GM21737 (cell line): Measurements from ENCODE around the gene TRAPPC3L.

Experiments
- ATAC-seq: cut with Tn5 transposase; IDR thresholded peaks from one replicate; pipeline ENCODE4 v1.9.1; 2021; ENCODE audit warnings: mild to moderate bottlenecking, moderate library complexity; ENCODE audit not compliant: unreplicated experiment

The TRAPPC3L gene

DNA sequence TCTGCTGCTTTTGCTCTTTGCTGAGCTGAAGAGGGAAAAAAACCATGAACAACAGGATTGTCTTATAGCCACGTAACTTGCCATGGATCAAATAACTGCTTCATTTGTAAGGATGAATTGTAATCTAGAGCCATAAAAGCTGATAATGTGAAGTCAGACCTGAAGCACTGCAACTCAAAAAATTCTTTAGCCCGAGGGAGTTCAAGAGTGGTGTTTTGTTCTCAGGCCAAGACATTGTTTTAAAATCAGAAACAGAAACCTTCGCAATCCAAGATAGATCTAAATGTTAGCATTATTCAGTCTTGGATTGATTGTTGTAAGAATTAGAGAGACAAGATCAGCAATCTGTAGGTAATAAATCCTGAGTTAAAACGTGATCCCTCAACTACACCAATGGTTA, at the start of gene TRAPPC3L:
Gene TRAPPC3L, minus strand, starts transcription at position 34 of the 400 bp plus-strand sequence. CDS start 170 bp downstream, outside the sequence.
- ATAC-seq = no peak

DNA sequence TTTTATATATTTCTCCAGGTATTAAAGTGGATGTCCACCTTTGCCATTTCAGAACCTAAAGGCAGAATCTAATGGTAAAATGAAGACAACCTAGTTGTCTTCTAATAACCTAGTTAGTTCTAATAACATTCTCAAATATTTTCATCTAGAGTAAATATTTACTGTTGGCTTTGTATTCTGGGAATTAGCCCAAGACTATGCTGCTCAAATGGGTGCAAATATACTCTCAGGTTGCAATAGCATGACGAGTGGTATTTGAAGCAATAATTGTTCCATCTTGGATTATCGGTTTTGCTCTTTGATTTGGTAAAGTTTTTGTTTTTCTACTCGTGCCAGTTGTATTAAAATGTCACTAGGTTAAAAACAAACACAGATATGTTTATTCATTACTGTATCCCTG, 49.8 kb upstream of the TRAPPC3L start:
- ATAC-seq = no peak

DNA sequence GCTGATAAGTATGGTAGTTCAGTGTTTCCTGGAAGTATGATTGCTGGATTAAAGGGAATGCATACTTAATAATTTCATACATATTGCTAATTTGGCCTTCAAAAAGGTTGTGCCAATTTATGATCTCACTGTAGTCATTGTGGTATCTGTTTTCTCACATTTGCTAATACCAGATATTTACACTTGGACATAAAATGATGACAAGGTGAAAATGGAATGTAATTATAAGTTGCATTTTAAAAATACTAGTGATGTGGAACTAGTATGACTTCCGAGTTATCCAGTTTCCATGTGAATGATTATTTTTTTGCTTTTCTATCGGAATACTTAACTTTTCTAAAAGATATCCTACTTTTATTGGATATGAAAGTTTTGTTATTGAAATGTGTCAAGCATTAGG, 41.3 kb upstream of the TRAPPC3L start:
- ATAC-seq = no peak

DNA sequence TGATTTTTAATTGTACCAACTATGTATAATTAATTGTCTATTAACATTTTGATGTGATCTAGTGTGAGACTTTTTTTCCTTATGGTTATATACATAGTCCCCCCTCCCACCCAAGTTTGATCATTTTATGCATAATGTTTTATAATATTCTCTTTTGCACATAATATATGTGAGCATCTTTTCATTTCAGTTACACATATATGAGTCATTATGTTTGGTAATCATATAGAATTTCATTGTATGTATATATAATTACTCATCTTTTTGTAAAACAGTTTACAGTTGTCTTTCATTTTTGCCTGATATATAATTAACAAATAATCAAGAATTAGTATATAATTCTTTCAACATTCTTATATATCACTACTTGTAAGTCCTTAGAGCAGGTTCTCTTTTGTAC, 40.8 kb upstream of the TRAPPC3L start:
- no peak for ATAC-seq

DNA sequence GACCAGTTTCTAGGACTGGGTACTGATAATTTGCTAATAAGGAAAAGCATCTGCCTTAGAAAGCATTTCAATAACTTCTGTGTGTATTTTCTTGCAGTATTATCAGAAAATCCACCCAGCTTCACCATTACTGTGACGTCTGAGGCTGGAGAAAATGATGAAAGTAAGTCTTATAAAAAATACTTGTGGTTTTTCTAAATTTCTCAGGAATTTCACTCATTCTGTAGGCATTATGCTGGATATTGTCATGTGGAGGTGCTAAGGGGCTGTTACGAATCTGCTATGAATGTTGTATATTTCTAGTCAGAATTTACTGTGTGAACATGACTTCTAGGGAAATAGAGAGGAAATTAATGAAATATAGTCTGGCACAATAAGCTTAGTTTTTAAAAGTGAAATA, 34.7 kb upstream of the TRAPPC3L start:
- ATAC-seq = no peak

DNA sequence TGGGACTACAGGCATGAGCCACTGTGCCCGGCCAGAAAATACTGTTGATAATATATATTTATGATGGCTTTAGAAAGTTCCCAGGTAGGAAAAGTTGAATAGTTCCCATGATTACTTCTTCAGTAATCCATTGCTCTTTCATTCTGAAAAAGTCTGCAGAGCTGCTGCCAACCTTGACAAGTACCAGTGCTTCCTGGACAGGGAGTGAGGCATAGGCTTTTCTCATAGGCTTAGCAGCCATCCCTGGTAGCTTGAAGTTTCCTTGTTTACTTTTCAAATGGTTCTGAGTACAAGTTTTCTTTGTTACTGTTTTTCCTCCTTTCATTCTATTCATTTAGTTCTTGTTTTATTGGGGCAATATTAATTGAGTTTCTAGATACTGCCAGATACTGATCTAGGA, 33.7 kb upstream of the TRAPPC3L start:
- no peak for ATAC-seq

DNA sequence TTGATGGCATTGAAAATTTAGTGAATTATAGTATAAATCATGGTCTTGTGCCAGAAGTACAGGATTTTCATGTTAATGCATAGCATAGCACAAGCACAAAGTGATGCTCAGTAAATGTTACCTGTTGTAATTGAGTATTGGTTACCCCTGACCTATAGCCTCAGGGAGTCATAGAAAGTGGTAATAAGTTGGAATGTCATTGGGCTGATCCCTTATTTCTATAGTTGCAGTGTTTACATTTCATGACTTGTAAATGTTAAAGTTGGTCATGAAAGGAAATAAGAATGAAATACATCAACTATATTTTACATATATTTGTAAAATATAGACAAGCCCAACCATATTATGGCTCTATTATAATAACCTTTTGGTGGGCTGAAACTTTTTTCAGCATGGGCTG, 32.9 kb upstream of the TRAPPC3L start:
- no peak for ATAC-seq

DNA sequence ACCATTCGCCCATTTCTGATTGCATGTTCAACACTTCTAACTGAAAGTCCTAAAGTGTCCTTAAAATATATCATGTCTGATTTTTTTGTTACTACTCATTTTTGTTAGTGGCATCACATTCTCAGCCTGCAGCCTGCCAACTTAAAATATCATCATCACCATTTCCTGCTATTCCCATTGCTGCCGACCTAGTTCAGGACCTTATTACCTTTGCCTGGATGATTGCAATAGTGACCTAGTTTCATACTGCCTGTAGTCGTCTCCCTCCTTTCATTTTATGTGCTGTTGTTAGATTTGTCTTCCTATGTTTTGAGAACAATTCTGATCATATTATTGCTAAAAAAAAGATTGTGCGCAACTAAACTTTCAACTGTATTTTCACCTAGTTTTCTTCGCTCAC, 32.0 kb upstream of the TRAPPC3L start:
- ATAC-seq = no peak

DNA sequence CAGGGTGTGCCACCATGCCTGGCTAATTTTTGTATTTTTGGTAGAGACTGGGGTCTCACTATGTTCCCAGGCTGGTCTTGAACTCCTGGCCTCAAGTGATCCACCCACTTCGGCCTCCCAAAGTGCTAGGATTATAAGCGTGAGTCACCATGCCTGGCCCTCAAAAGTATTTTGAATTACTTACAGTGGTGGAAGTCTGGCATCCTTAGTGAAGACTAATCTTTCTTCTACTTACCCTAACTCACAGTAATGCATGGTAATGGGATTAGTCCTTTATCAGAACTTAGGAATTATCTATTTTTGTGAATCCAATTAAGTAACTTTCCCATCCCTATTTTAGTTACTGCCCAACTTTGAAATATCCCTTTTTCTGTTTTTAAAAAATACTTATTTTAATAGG, 29.7 kb upstream of the TRAPPC3L start:
- ATAC-seq = no peak

DNA sequence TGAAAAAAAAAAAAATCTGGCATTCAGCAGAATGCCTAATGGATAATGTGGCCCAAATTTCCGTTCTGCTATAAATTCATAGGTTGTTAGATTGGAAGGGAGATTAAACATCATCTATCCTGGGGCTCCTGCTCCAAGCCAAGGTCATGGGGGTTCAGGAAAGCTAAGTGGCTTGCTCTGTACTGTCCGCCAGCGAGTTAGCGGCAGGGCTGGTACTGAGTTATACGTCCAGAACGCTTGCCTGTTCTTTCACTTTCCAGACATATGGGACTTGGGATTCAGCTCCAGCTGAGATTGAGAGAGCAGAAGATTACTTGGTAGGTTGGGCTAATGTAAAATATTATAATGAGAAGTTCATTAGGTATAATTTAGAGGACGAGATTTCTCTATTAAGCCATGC, 26.7 kb upstream of the TRAPPC3L start:
- no peak for ATAC-seq

DNA sequence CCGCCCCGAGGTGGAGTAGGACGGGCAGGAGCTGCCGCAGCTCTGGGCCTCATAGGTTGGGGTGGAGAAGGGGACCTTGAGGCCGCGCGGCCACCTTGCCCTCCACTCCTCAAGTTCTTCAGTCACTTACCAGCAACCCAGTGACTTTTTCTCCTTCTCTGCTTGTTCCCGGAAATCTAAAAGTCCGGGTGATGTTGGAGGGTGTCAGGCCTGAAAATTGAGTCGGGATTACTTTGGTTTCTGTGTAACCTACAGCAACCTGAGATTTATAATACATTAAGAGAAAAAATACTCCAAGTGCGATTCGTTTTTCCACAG, 26.2 kb upstream of the TRAPPC3L start:
- ATAC-seq = no peak

DNA sequence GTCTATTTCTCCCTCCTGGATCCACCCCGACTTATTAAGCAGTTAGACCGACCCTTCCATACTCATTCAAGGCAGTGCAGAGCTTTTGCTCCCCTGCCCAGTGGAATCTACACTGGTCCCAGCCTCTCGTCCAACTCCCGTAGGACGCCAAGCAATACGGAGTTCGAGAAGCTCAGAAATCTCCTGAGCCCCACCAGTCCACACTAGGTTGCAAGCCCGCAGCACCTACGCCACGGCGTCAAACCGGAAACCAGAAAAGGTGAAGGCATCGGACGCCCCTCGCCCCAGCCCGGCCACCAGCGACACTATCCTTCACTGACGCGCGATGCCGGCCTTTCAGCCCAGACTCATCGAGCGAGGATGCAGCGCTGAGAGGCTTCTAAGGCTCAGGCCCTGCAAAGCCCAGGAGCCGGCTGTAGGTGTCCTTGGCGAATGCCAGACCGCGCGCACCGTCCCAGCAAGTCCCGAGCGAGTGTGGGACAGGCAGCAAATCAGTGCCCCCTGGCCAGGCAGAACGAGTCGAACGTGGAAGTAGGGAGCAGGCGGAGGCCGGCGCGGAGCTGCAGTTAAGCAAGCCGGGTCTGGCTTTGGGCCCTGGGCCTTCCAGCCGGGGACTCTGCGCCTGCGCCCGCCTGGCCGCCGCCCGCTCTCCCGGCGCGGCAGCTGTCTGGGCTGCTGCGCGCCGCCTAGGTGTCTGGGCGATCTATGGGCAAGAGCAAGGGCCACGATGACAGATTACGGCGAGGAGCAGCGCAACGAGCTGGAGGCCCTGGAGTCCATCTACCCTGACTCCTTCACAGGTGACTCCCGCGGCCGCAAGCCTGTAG, 25.6 kb upstream of the TRAPPC3L start, which contains the start of gene RWDD1:
Gene RWDD1, plus strand, starts transcription at position 649 of the 827 bp plus-strand sequence. Its CDS starts 79 bp downstream, at position 728.
- ATAC-seq = peak; percentile 96

DNA sequence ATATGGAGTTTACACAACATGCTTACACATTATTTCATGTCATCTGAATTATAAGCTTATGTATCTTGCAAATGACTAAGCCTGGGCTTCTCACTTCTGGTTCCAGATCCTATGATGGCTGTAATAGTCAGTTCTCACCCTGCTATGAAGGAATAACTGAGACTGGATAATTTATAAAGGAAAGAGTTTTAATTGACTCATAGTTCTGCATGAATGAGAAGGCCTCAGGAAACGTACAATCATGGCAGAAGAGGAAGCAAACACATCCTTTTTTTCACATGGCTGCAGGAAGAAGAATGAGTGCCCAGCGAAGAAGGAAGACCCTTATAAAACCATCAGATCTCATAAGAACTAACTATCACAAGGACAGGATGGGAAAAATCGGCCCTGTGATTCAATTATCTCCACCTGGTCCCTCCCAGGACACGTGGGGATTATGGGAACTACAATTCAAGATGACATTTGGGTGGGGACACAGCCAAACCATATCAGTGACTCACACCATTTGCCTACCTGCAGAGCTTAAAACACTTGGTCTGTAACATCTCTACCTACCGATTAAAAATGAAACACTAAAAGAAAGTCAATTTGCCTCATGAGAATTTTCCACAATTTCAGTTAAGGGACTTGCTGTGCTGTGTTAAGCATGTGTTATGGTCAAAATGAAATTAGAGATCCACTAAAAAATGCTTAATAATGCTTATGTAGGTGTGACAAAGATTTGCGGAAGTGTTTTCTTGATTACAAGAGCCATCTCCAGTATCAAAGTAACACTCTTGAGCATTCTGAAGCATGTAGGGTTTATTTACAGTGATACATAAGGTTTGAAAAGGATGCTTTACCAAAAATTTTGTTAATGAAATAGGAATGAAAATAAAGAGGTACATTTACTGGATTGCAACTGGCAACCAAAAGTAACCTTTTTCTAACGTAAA, 23.6 kb upstream of the TRAPPC3L start:
- no peak for ATAC-seq

DNA sequence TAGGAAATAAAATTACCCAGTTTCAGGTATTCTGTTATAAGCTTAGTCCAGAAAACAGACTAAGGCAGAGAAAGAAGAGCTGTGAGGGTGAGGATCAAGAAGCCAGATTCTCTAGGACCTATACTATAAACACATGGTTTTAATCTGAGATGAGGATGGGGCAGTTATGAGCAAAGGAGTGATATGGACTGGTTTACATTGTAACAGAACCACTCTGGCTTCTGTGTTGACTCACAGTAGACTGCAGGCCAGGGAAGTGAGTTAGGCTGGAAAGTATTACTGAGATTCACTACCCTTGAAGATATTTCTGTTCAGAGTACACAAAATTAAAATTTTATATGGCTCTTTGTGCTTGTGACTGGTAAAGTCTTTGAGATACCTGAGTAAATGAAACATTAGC, 22.6 kb upstream of the TRAPPC3L start:
- no peak for ATAC-seq

DNA sequence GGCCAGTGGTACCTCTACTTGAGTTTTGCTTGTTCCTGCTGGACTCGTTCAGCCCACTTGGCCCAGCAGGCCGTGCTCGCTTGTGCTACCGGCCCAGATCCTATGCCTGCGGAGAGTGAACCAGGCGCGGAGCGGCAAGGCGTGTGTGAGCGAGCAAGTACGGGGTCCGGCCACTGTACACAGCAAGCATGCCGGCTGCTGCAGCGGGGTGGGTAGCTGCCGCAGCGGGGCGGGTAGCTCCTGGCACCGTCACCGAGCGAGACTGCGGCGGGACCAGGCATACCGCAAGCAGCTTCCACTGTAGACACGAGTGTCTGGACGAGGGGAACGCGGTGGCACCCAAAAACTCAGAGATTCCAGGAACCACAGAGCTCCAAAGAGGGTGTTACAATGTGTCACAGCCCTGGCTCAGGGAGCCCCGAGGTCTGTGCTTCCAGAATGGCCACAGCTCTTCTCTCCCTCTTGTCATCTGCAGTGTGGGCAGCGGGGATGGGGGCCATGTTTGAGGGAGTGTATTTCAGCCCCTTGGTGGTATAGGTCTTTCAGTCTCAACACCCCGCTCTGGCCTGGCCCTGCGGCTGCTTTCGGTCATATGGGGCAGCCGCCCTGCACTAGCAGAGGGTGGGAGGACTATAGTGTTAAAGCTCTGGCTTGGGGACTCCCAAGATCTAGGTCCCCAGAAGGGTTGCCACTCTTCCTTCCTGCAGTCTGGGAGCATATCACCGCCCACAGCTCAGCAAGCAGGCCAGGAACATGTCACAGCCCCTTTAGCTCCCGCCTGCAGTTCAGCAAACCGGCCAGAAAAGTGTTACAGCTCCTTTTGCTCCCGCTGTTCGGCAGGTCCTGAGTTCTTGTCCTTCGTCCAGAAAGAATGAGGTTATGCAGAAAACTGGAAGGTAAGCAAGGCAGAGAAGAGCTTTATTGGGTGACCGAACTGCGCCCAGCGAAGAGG, 19.7 kb upstream of the TRAPPC3L start:
- no peak for ATAC-seq

DNA sequence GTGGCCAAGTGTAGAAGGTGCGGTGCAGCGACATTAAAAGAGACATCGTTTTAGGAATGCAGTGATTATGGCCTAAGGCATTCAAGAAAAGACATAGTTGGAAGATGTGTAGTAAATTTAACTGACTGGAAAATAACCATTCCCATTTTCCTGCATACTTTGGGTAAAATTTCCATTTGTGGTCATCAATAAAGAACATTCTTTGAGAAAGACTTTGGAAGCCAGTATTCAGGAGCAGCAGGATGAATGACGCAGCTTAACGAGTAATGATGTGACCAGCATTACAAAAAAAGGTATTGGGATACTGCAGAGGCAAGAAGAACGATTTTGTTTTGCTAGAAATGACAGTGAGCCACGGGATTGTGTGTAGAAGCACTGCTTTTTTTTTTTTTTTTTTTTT, 18.8 kb upstream of the TRAPPC3L start:
- ATAC-seq = no peak

DNA sequence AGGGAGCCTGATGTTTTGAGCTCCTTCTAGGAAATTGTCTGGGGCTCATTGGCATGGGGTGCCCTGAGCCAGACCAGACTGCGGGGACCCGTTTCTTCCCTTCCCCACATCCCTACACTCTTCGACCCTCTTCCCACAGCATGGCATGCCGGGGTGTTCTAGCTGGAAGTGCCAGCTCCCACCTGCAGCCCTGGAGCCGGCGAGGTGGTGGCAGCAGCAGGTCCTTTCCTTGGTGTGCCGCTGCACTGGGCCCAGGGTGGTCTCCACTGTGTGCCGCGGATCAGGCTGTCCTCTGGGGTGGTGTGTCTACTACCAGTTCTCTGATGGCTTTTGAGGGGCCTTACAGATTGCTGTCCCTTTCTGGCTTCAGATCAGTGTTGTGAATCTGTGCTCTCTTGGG, 18.3 kb upstream of the TRAPPC3L start:
- ATAC-seq = no peak

DNA sequence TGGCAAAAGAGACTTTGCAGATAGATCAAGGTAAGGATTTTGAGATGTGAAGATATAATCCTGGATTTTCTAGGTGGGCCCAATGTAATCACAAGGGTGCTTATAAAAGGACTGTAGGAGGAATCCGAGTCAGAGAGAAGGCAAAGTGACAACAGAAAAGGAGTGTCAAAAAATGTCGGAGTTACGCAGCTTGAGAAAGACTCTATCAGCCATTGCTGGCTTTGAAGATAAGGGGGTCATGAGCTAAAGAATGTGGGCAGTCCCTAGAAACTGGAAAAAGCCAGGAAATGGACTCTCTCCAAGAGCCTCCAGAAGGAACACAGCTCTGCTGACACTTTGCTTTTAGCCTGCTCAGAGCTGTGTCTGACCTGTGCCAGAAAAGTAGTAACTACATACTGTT, 17.1 kb upstream of the TRAPPC3L start:
- no peak for ATAC-seq

DNA sequence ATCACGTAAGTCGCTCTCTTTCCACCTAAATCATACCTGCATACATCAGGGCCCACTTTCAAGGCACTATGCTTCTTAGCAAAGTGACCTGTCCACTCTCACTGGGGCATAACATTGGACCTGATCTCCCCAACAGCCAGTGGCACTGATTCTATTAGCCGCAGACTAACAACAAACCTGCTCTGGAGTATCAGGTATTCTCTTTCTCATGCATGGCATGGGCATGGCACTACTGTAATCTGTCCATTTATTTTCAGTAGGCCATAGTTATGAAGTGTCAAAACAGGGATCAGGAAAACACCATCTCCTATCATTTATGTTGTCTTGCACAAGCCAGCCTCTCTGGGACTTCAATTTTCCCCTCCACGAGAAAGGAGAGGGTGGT, 16.5 kb upstream of the TRAPPC3L start:
- no peak for ATAC-seq

DNA sequence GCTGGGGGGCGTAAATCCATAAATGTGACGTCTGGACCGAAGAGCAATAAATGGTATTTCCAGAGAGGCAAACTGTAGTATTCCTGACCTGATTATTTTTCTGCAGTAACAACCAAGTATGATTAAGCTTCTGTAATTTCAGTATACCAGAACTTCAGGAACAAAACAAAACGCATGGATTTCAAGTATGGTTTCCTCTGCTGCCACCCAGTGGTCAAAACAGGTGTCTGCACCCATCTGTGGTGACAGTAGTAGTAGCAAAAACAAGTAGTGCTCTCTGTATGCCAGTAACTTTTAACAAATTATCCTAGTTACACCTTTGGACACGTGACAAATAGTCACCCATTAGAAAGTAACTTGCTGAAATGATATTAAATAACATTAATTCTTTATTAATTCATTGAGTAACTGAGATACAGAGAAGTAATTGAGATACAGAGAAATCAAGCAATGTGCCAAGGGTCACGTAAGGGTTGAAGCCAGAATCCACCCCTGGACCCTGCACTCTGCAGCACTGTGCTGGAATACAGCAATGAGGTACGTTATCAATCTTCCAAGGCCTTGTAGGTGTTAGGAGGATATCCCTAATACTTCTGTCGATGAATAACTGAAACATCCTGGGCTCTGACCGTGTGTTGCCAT, 16.0 kb upstream of the TRAPPC3L start:
- ATAC-seq = peak; percentile 61
